C4-2B (cell line): ENCODE data around the gene CTNNA1.
"Not testable (repeated sequence)": the region's sequence is repeated elsewhere in the genome, so short reads cannot be mapped to it uniquely, and the experiment has no call there.

Experiments
- H3K27ac ChIP-seq: fragments of 450-650 bp; 2 replicates; pipeline ENCODE4 v1.5.1; 2017
- ZFX ChIP-seq: fragments of 450-650 bp; IDR thresholded peaks from 2 replicates; pipeline ENCODE4 v1.6.1; 2017
- TF ChIP-seq, protein P1 (sequence below): fragments of 450-650 bp; conservative IDR thresholded peaks from 2 replicates; pipeline ENCODE4 v1.5.1; 2017; ENCODE audit warnings: mild to moderate bottlenecking

Gene CTNNA1

DNA sequence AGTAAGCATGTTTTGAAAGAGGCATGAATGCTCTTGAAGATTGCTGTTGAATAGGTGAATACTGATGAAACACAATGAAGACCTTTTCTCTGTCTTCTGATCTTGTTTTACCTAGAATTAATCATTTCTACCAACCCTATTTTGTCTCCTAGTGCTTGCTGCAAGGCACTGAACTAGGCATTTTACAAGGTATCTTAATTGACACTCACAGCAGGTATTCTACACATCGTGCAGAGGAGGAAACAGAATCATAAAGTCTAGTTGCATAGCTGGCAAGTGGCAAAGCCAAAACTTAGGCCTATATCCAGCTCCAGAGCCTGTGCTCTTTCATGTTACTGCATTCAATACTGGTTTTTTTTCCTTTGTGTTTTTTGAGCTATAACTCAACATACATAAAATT is 50.7 kb downstream of the CTNNA1 start:
- no peak for TF ChIP-seq ZFX
- TF ChIP-seq, protein P1, sequence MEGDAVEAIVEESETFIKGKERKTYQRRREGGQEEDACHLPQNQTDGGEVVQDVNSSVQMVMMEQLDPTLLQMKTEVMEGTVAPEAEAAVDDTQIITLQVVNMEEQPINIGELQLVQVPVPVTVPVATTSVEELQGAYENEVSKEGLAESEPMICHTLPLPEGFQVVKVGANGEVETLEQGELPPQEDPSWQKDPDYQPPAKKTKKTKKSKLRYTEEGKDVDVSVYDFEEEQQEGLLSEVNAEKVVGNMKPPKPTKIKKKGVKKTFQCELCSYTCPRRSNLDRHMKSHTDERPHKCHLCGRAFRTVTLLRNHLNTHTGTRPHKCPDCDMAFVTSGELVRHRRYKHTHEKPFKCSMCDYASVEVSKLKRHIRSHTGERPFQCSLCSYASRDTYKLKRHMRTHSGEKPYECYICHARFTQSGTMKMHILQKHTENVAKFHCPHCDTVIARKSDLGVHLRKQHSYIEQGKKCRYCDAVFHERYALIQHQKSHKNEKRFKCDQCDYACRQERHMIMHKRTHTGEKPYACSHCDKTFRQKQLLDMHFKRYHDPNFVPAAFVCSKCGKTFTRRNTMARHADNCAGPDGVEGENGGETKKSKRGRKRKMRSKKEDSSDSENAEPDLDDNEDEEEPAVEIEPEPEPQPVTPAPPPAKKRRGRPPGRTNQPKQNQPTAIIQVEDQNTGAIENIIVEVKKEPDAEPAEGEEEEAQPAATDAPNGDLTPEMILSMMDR: no peak
- no peak overlapping the region for H3K27ac ChIP-seq

DNA sequence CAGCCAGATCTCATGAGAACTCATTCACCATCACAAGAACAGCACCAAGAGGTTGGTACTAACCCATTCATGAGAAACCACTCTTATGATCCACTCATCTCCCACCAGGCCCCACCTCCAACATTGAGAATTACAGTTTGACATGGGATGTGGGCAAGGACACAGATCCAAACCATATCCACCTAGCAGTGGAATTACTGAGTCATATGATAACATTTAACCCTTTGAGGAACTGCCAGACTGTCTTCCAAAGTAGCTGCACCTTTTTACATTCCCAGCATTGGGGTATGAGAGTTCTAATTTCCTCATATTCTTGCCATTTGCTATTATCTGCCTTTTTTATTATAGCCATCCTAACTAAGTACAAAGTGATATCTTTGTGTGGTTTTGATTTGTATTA is 51.9 kb downstream of the CTNNA1 start:
- no peak for TF ChIP-seq ZFX
- TF ChIP-seq, protein P1: no peak
- no peak overlapping the region for H3K27ac ChIP-seq

DNA sequence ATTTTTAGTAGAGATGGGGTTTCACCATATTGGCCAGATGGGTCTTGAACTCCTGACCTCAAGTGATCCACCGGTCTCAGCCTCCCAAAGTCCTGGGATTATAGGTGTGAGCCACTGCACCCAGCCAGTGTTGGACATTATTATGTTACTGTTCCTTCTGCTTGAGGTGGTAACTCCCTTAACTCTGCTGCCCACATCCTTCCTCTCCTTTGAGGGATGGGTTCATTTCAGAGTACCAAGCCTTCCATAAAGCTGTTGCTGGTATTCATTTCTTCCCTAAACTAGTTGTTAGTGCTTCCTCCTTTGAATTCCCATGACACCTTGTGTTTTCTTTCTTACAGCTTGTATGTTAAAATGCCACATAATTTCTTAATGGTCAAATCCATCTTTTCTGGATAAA is 54.0 kb downstream of the CTNNA1 start:
- no peak overlapping the region for H3K27ac ChIP-seq
- TF ChIP-seq, protein P1: no peak

DNA sequence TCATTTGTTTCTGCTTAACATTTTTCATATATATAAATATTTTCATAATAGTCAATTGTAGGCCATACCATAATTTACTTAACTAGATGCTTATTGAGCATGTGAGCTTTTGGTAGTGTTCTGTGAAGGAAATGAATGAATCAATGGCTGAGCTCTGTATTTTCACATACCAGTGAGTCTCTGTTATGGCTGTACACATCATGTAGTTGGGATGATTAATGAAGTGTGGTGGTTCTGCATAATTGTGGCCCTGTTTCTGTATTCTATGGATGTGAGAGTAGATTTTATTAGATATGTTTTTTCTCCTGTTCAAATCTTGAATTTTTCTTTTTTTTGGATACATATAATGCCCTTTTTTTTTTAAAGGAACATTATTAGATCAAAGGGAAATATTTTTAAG is 56.2 kb downstream of the CTNNA1 start:
- TF ChIP-seq ZFX: no peak
- TF ChIP-seq, protein P1: no peak
- H3K27ac ChIP-seq: no peak overlapping the region

DNA sequence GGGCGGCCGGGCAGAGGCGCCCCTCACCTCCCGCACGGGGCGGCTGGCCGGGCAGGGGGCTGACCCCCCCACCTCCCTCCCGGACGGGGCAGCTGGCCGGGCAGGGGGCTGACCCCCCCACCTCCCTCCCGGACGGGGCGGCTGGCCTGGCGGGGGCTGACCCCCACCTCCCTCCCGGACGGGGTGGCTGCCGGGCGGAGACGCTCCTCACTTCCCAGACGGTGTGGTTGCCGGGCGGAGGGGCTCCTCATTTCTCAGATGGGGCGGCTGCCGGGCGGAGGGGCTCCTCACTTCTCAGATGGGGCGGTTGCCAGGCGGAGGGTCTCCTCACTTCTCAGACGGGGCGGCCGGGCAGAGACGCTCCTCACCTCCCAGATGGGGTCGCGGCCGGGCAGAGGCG is 57.6 kb downstream of the CTNNA1 start:
- not testable (repeated sequence) for H3K27ac ChIP-seq

DNA sequence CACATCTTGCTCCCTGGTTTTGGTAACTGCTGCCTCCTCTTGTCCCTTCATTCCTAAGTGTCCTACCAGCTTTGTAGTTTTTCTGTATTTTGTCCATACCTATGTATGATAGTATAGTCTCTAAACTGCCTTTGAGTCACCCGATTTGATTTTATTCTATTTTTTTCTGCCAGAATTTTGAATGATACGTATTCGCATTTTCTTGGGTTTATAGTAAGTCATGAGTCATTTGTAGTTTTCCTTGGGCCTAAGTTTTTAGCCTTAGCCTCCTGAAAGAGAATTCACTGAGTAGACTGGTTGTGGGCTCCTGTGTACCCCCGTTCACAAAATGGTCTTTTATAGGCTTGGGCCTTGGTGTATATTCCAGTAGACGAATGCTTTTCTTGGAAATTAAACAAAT is 62.3 kb downstream of the CTNNA1 start:
- TF ChIP-seq, protein P1: no peak
- TF ChIP-seq ZFX: no peak
- H3K27ac ChIP-seq: no peak overlapping the region

DNA sequence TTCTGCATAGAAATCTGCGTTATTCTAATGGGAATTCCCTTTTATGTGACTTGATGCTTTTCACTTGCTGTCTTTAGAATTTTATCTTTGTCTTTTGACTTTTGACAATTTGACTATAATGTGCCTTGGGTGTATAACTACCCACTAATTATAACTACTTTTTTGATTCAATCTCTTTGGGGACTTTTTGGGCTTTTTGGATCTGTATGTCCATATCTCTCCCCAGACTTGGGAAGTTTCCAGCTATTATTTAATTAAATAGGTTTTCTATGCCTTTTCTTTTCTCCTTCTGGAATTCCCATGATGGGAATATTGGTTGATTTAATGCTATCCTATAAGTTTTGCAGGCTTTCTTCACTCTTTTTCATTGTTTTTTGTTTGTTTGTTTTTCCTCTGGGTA is 64.0 kb downstream of the CTNNA1 start:
- no peak for TF ChIP-seq ZFX
- TF ChIP-seq, protein P1: no peak
- no peak overlapping the region for H3K27ac ChIP-seq

DNA sequence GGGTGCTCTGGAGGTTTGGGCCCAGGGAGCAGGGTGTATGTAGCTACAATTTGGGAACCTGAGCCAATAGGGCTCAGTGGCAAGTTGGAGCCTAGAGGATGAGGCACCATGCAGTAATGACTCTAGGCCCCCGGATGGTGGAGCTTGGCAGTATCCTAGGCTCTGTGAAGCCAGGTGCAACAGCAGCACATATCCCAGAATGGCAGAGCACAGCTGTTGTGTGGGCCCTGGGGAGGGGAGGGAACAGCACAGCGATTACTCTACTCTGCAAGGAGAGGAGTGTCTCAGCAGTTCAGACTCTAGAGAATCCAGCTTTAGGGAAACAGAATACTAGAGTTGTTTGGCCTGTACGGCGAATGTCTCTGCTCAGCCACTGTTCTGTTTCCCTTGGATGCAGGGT is 65.9 kb downstream of the CTNNA1 start:
- no peak overlapping the region for H3K27ac ChIP-seq
- no peak for TF ChIP-seq ZFX
- TF ChIP-seq, protein P1: no peak
